HepG2 (cell line): ENCODE data around the gene PPP1R7.

Source experiments
- EP300 ChIP-seq, 3 experiments: sonication (generic) in 1 of 3; formaldehyde crosslinking in 1 of 3; IDR thresholded peaks; 2 replicates each; pipeline versions ENCODE4 v1.5.1 to v1.6.1; 2011 to 2020; ENCODE audit warnings: low read depth in 2 of 3, low read length in 2 of 3, borderline replicate concordance in 1 of 3, improper control_type of control experiment in 1 of 3, mild to moderate bottlenecking in 1 of 3, missing genetic modification reagents in 1 of 3, moderate library complexity in 1 of 3
- MEIS2 ChIP-seq: sonication (generic); formaldehyde crosslinking; IDR thresholded peaks from 2 replicates; pipeline ENCODE4 v1.9.0; 2021; ENCODE audit warnings: mild to moderate bottlenecking, missing genetic modification reagents
- POLR2A ChIP-seq, 2 experiments: IDR thresholded peaks; 2 replicates each; pipeline ENCODE4 v1.6.1; 2011; ENCODE audit warnings: low read depth in 2 of 2, low read length in 2 of 2, mild to moderate bottlenecking in 1 of 2, moderate library complexity in 1 of 2; ENCODE audit not compliant: insufficient read depth in 1 of 2
- REST ChIP-seq, 2 experiments: IDR thresholded peaks; 2 replicates each; pipeline ENCODE4 v1.6.1; 2011 to 2012; ENCODE audit warnings: low read length in 2 of 2, borderline replicate concordance in 1 of 2, low read depth in 1 of 2, mild to moderate bottlenecking in 1 of 2, moderate library complexity in 1 of 2
- SALL2 ChIP-seq: sonication (generic); formaldehyde crosslinking; IDR thresholded peaks from 2 replicates; pipeline ENCODE4 v1.8.1; 2023; ENCODE audit warnings: mild to moderate bottlenecking, missing genetic modification reagents, inconsistent platforms
- ZSCAN29 ChIP-seq: sonication (generic); formaldehyde crosslinking; conservative IDR thresholded peaks from 2 replicates; pipeline ENCODE4 v1.4.0; 2020; ENCODE audit warnings: mild to moderate bottlenecking, missing genetic modification reagents
- TF ChIP-seq, protein P1 (sequence below): sonication (generic); formaldehyde crosslinking; IDR thresholded peaks from 2 replicates; pipeline ENCODE4 v1.5.0; 2020; ENCODE audit warnings: mild to moderate bottlenecking, missing genetic modification reagents, moderate library complexity
- TF ChIP-seq, protein P2 (sequence below): IDR thresholded peaks from 2 replicates; pipeline ENCODE4 v1.6.1; 2016; ENCODE audit warnings: missing genetic modification reagents, missing compliant biosample characterization

DNA sequence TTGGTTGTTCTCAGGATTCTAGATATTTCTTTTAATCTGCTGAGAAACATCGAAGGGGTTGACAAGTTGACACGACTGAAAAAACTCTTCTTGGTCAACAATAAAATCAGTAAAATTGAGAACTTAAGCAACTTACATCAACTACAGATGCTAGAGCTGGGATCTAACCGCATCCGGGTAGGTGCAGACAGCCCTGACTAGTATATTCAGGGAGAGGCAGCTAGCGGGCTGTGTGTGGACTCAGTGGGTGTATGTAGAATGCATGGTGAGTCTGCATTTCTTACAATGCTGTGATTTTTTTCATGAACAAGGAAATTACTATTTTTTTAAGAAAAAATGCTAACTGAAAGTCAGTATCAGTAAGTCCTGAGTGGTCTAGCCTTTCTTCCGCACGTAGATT lies 10.1 kb downstream of the PPP1R7 start:
- TF ChIP-seq ZSCAN29 (CRISPR knock-in tag), result no peak
- no peak for TF ChIP-seq EP300 (IDR thresholded peaks at IDR 0.05; ENCODE audit: low read depth in 2 of 2, low read length in 2 of 2)
- no peak for TF ChIP-seq EP300 (CRISPR knock-in tag; IDR thresholded peaks at IDR 0.05; ENCODE audit: borderline replicate concordance)
- TF ChIP-seq, protein P1, sequence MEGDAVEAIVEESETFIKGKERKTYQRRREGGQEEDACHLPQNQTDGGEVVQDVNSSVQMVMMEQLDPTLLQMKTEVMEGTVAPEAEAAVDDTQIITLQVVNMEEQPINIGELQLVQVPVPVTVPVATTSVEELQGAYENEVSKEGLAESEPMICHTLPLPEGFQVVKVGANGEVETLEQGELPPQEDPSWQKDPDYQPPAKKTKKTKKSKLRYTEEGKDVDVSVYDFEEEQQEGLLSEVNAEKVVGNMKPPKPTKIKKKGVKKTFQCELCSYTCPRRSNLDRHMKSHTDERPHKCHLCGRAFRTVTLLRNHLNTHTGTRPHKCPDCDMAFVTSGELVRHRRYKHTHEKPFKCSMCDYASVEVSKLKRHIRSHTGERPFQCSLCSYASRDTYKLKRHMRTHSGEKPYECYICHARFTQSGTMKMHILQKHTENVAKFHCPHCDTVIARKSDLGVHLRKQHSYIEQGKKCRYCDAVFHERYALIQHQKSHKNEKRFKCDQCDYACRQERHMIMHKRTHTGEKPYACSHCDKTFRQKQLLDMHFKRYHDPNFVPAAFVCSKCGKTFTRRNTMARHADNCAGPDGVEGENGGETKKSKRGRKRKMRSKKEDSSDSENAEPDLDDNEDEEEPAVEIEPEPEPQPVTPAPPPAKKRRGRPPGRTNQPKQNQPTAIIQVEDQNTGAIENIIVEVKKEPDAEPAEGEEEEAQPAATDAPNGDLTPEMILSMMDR (CRISPR knock-in tag), result no peak
- TF ChIP-seq REST (IDR thresholded peaks at IDR 0.05; ENCODE audit: borderline replicate concordance in 1 of 2, low read depth in 1 of 2, low read length in 2 of 2), result no peak
- TF ChIP-seq, protein P2, sequence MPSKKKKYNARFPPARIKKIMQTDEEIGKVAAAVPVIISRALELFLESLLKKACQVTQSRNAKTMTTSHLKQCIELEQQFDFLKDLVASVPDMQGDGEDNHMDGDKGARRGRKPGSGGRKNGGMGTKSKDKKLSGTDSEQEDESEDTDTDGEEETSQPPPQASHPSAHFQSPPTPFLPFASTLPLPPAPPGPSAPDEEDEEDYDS (CRISPR knock-in tag), result no peak
- TF ChIP-seq POLR2A (IDR thresholded peaks at IDR 0.05; ENCODE audit: insufficient read depth in 1 of 2, low read depth in 2 of 2, low read length in 2 of 2), result no peak
- TF ChIP-seq SALL2 (CRISPR knock-in tag), result no peak
- TF ChIP-seq MEIS2, result no peak
